ENCODE data around the gene TRIM17.

TRIM17 gene

DNA sequence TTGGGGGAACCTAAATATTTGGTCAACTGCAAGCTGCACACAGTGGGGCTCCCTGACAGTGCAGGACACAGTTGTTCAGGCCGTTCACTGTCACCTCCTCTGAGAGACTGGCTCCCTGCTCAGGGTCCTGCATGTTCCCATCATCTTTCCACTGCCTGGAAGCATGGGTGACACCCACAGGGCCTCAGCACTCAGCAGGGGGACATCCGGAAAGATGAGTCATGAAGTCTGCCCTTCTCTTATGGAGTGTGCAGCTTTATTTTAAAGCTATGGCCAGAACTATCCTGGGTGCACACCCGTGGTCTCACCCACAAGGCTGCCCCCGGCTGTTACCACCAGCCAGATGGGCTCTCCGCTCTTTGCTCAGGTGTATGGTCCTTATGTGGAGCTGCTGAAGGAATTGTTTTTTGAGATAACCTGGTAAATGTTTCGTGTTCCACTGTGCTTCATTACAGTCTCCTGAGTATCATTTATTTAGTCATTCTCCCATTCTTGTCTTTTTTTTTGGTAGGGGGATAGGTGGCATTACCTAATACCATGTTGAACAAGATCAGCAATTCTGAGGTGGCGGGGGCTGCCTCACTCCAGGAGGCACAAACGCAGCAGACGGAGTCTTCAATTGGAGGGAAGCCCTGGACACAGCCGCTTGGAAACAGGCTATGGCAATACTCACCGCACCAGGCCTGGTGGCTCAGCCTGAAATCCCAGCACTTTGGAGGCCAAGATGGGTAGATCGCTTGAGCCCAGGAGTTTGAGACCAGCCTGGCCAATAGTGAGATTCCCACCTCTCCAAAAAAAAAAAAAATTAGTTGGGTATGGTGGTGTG, 24.3 kb downstream of the TRIM17 start:
- H4K20me1 ChIP-seq (ENCODE audit: insufficient read depth): no peaks in the 10 kb centered on the region
- no peak overlapping the region for H3K9ac ChIP-seq
- H3K79me2 ChIP-seq (ENCODE audit: insufficient read depth, low read depth): no peaks in the 10 kb centered on the region
- no peaks in the 10 kb centered on the region for H3K4me1 ChIP-seq (ENCODE audit: low read depth, poor library complexity, severe bottlenecking)
- no peak overlapping the region for H3K4me3 ChIP-seq (IDR thresholded peaks at IDR 0.05; ENCODE audit: insufficient read depth, low read depth, low read length)
- no peak overlapping the region for H3K4me2 ChIP-seq
- TF ChIP-seq, protein P1, sequence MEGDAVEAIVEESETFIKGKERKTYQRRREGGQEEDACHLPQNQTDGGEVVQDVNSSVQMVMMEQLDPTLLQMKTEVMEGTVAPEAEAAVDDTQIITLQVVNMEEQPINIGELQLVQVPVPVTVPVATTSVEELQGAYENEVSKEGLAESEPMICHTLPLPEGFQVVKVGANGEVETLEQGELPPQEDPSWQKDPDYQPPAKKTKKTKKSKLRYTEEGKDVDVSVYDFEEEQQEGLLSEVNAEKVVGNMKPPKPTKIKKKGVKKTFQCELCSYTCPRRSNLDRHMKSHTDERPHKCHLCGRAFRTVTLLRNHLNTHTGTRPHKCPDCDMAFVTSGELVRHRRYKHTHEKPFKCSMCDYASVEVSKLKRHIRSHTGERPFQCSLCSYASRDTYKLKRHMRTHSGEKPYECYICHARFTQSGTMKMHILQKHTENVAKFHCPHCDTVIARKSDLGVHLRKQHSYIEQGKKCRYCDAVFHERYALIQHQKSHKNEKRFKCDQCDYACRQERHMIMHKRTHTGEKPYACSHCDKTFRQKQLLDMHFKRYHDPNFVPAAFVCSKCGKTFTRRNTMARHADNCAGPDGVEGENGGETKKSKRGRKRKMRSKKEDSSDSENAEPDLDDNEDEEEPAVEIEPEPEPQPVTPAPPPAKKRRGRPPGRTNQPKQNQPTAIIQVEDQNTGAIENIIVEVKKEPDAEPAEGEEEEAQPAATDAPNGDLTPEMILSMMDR (conservative IDR thresholded peaks at IDR 0.05; ENCODE audit: low read depth, low read length): no peak
- no peak overlapping the region for H3K27ac ChIP-seq
- no peaks in the 10 kb centered on the region for H3K27me3 ChIP-seq (ENCODE audit: insufficient read depth, low read depth)
- no peaks in the 10 kb centered on the region for H3K36me3 ChIP-seq (ENCODE audit: insufficient read depth)
- H2AFZ ChIP-seq (ENCODE audit: low read depth): no peak overlapping the region

GRCh38 chr1:228391411-228392020, 25.1 kb downstream of the TRIM17 start:
- H3K27ac ChIP-seq: no peak overlapping the region
- TF ChIP-seq, protein P1 (conservative IDR thresholded peaks at IDR 0.05; ENCODE audit: low read depth, low read length): no peak
- H3K4me2 ChIP-seq: no peak overlapping the region

DNA sequence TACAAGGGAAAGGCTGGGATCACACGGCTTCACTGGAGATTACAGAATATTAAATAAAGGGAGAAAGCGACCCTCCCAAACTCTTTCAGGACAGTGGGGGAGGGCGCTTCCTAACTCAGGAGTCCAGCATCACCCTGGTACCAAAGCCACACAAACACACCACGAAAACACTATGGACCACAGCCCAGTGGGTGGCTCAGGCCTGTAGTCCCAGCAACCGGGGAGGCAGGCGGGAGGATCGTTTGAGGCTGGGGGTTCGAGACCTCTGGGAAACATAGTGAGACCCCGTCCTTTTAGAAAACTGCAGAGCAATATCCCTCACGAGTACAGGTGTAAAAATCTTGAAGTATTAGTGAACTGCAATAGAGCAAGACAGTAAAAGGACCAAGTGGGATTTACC, 26.0 kb downstream of the TRIM17 start:
- H3K4me1 ChIP-seq (ENCODE audit: low read depth, poor library complexity, severe bottlenecking): no peaks in the 10 kb centered on the region
- no peak overlapping the region for H3K9ac ChIP-seq
- H3K36me3 ChIP-seq (ENCODE audit: insufficient read depth): no peaks in the 10 kb centered on the region
- TF ChIP-seq, protein P1 (conservative IDR thresholded peaks at IDR 0.05; ENCODE audit: low read depth, low read length): no peak
- no peak overlapping the region for H2AFZ ChIP-seq (ENCODE audit: low read depth)
- H3K79me2 ChIP-seq (ENCODE audit: insufficient read depth, low read depth): no peaks in the 10 kb centered on the region
- H4K20me1 ChIP-seq (ENCODE audit: insufficient read depth): no peaks in the 10 kb centered on the region
- H3K4me2 ChIP-seq: no peak overlapping the region
- H3K27me3 ChIP-seq (ENCODE audit: insufficient read depth, low read depth): no peaks in the 10 kb centered on the region
- H3K4me3 ChIP-seq (IDR thresholded peaks at IDR 0.05; ENCODE audit: insufficient read depth, low read depth, low read length): no peak overlapping the region
- no peak overlapping the region for H3K27ac ChIP-seq

More at GRCh38 chr1:228391411-228392020, 25.1 kb downstream of the TRIM17 start:
- H3K36me3 ChIP-seq (ENCODE audit: insufficient read depth): no peaks in the 10 kb centered on the region
- no peaks in the 10 kb centered on the region for H4K20me1 ChIP-seq (ENCODE audit: insufficient read depth)
- H3K79me2 ChIP-seq (ENCODE audit: insufficient read depth, low read depth): no peaks in the 10 kb centered on the region
- no peaks in the 10 kb centered on the region for H3K27me3 ChIP-seq (ENCODE audit: insufficient read depth, low read depth)
- no peak overlapping the region for H3K9ac ChIP-seq
- H2AFZ ChIP-seq (ENCODE audit: low read depth): no peak overlapping the region
- H3K4me1 ChIP-seq (ENCODE audit: low read depth, poor library complexity, severe bottlenecking): no peaks in the 10 kb centered on the region
- H3K4me3 ChIP-seq (IDR thresholded peaks at IDR 0.05; ENCODE audit: insufficient read depth, low read depth, low read length): no peak overlapping the region

GRCh38 chr1:228387321-228387720, 29.3 kb downstream of the TRIM17 start:
- Histone ChIP-seq H4K20me1 (ENCODE audit: insufficient read depth) (no peaks in the 10 kb centered on the region), H3K4me1 (ENCODE audit: low read depth, poor library complexity, severe bottlenecking) (no peaks in the 10 kb centered on the region), H3K4me2 (no peak overlapping the region), H3K27me3 (ENCODE audit: insufficient read depth, low read depth) (no peaks in the 10 kb centered on the region), H3K79me2 (ENCODE audit: insufficient read depth, low read depth) (no peaks in the 10 kb centered on the region), H3K9ac (no peak overlapping the region), H3K36me3 (ENCODE audit: insufficient read depth) (no peaks in the 10 kb centered on the region), H3K4me3 (IDR thresholded peaks at IDR 0.05; ENCODE audit: insufficient read depth, low read depth, low read length) (no peak overlapping the region), H2AFZ (ENCODE audit: low read depth) (no peak overlapping the region), H3K27ac (no peak overlapping the region)
- TF ChIP-seq, protein P1 (conservative IDR thresholded peaks at IDR 0.05; ENCODE audit: low read depth, low read length): no peak

All from KMS-11 (cell line).